ENCODE measurements around the gene ABITRAM. TPM values are rescaled to one million over a fixed set of nuclear protein-coding genes. Genes with fewer than 3 reads are reported as not detected.

ABITRAM gene
- total RNA-seq, 1 experiment from 2014 or later, result 13.4 TPM

DNA sequence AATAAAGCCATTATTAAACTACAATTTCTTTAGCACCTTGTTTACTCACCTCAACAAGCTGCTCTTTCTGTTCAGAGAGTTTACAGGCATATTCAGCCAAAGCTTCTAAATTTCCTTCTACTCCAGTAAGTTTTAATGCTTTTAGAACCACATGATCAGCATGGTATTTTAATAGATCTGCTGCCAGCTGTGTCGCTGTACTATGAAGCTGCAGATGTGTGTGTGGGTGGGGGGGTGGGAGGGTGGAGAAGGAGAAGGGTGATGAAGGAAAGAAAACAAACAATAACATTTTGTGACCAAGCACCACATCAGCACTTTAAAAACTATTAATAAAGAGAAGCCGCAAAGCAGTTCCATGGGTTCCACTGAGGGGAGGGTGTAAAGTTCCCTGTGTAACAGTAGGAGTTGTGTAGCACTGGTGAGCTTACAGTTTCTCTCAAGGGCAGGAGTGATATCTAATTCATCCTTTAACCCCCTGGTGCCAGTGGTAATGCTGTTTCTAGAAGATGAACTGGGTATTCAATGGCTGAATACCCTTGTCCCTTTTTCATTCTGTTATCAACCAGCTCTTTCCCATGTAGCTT lies 38.5 kb downstream of the ABITRAM start (continued):
- TF ChIP-seq SIN3A (IDR thresholded peaks at IDR 0.05; ENCODE audit: low read depth), result no peak

DNA sequence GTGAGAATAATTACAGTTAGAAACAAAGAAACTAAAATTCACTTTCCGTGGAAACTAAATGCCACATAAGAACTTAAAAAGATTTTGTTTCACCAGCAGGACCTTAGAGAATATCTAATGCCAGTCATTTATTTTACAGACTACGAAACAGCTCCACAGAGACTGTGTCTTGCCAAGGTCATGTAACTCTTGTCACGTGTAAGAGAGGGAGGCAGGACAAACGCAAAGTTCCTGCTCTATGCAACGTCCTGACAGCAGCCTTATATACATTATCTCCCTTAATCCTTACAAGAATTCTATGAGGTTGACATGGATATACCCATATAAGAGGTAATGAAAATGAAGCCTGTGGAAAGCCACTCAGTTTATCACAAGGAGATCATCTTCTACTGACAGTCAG lies 39.7 kb downstream of the ABITRAM start:
- no TSS peak for BruUV-seq (replicated peaks)
- DNase-seq (ENCODE audit: low read depth, low spot score), result no peak
- Histone ChIP-seq H3K9me3 (ENCODE audit: control insufficient read depth in 1 of 2, insufficient read depth in 1 of 2, low read depth in 1 of 2, low read length in 2 of 2) (no peaks in the 10 kb centered on the region), H3K27me3 (ENCODE audit: insufficient read depth, low read length) (no peaks in the 10 kb centered on the region), H2AFZ (ENCODE audit: low read depth, low read length, poor library complexity, severe bottlenecking) (no peak overlapping the region), H3K9me2 (ENCODE audit: insufficient read depth) (no peaks in the 10 kb centered on the region), H3K79me2 (ENCODE audit: insufficient read depth, low read length) (0 out of 2 replicates have a peak, but pooled peaks cover 3% of the 10 kb centered on the region), H3K4me1 (ENCODE audit: control insufficient read depth in 1 of 2, insufficient read depth in 2 of 2, low read length in 2 of 2) (no peaks in the 10 kb centered on the region), H3K4me2 (ENCODE audit: low read length) (no peak overlapping the region), H3K9ac (ENCODE audit: low read length) (no peak overlapping the region), H3K27ac (ENCODE audit: low read depth, low read length) (no peak overlapping the region), H4K20me1 (ENCODE audit: insufficient read depth) (no peaks in the 10 kb centered on the region), H3K4me3 (replicated peaks in 1 of 2; ENCODE audit: low read depth in 1 of 2, low read length in 2 of 2) (no peak overlapping the region), H3K36me3 (ENCODE audit: control insufficient read depth in 1 of 2, insufficient read depth in 2 of 2, low read length in 2 of 2) (peaks cover 0 to 33% of the 10 kb centered on the region in 2 experiments; a peak in 1 of 4 replicates)
- no peak for TF ChIP-seq CEBPB (IDR thresholded peaks at IDR 0.05; ENCODE audit: low read depth)
- TF ChIP-seq SP1 (IDR thresholded peaks at IDR 0.05; ENCODE audit: low read depth), result no peak
- TF ChIP-seq, protein P1, sequence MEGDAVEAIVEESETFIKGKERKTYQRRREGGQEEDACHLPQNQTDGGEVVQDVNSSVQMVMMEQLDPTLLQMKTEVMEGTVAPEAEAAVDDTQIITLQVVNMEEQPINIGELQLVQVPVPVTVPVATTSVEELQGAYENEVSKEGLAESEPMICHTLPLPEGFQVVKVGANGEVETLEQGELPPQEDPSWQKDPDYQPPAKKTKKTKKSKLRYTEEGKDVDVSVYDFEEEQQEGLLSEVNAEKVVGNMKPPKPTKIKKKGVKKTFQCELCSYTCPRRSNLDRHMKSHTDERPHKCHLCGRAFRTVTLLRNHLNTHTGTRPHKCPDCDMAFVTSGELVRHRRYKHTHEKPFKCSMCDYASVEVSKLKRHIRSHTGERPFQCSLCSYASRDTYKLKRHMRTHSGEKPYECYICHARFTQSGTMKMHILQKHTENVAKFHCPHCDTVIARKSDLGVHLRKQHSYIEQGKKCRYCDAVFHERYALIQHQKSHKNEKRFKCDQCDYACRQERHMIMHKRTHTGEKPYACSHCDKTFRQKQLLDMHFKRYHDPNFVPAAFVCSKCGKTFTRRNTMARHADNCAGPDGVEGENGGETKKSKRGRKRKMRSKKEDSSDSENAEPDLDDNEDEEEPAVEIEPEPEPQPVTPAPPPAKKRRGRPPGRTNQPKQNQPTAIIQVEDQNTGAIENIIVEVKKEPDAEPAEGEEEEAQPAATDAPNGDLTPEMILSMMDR (IDR thresholded peaks at IDR 0.05 in 2 of 3, conservative IDR thresholded peaks at IDR 0.05 in 1 of 3; ENCODE audit: borderline replicate concordance in 1 of 3, insufficient read depth in 1 of 3, low read depth in 2 of 3, low read length in 2 of 3), result no peak
- TF ChIP-seq FOSL1 (IDR thresholded peaks at IDR 0.05; ENCODE audit: low read depth), result no peak
- no peak for TF ChIP-seq ELF1 (IDR thresholded peaks at IDR 0.05; ENCODE audit: borderline replicate concordance, low read depth)
- ATAC-seq, result no peak
- ChIA-PET POLR2A (no interaction called here), CTCF (no interaction called here), RAD21 (ENCODE audit: low non-redundant PET in 1 of 2, low total read pairs in 2 of 2, uncharacterized antibody in 2 of 2, unreplicated experiment in 2 of 2) (no interaction called here)
- intact Hi-C loops (cut with micrococcal nuclease), result no loop called here

DNA sequence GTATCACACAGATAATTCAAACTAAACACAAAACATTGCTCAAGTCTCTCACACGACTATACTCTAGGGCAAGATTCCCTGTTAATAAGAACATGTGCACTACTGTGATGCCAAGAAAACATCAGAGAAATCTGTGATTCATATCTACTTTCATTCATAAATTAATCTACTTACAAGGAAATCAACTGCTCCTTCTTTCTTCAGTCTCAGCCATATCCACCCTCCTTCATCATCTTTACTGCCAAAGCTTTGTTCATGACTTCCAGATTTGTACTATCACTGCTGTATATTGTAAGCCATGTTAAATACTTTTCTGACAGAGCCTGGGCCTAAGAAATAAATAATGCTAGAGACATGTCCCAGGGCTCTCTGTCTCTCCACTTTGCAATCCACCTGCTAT lies 44.0 kb downstream of the ABITRAM start:
- POLR2A ChIA-PET, result no interaction called here
- no peak for DNase-seq (ENCODE audit: low read depth, low spot score)
- no TSS peak for BruUV-seq (replicated peaks)
- no peak overlapping the region for H2AFZ ChIP-seq (ENCODE audit: low read depth, low read length, poor library complexity, severe bottlenecking)
- H3K27me3 ChIP-seq (ENCODE audit: insufficient read depth, low read length), result no peaks in the 10 kb centered on the region
- peaks cover 2 to 37% of the 10 kb centered on the region in 2 experiments; a peak in 3 of 4 replicates for H3K36me3 ChIP-seq (ENCODE audit: control insufficient read depth in 1 of 2, insufficient read depth in 2 of 2, low read length in 2 of 2)
- H4K20me1 ChIP-seq (ENCODE audit: insufficient read depth), result no peaks in the 10 kb centered on the region
- no peak overlapping the region for H3K27ac ChIP-seq (ENCODE audit: low read depth, low read length)
- H3K4me3 ChIP-seq (replicated peaks in 1 of 2; ENCODE audit: low read depth in 1 of 2, low read length in 2 of 2), result no peak overlapping the region
- no peaks in the 10 kb centered on the region for H3K4me1 ChIP-seq (ENCODE audit: control insufficient read depth in 1 of 2, insufficient read depth in 2 of 2, low read length in 2 of 2)
- CTCF ChIA-PET, result no interaction called here
- RAD21 ChIA-PET (ENCODE audit: low non-redundant PET in 1 of 2, low total read pairs in 2 of 2, uncharacterized antibody in 2 of 2, unreplicated experiment in 2 of 2), result no interaction called here
- peaks cover 3% of the 10 kb centered on the region; the same call in 1 of the 2 replicates for H3K79me2 ChIP-seq (ENCODE audit: insufficient read depth, low read length)
- no peak for ATAC-seq
- no peak overlapping the region for H3K9ac ChIP-seq (ENCODE audit: low read length)
- no peak for TF ChIP-seq YY1 (IDR thresholded peaks at IDR 0.05; ENCODE audit: extremely low read depth, insufficient replicate concordance, low read depth, low read length)
- TF ChIP-seq, protein P1 (IDR thresholded peaks at IDR 0.05 in 2 of 3, conservative IDR thresholded peaks at IDR 0.05 in 1 of 3; ENCODE audit: borderline replicate concordance in 1 of 3, insufficient read depth in 1 of 3, low read depth in 2 of 3, low read length in 2 of 3), result no peak
- no peak for TF ChIP-seq CEBPB (IDR thresholded peaks at IDR 0.05; ENCODE audit: low read depth)
- TF ChIP-seq, protein P2, sequence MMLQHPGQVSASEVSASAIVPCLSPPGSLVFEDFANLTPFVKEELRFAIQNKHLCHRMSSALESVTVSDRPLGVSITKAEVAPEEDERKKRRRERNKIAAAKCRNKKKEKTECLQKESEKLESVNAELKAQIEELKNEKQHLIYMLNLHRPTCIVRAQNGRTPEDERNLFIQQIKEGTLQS (IDR thresholded peaks at IDR 0.05), result no peak
- intact Hi-C loops (cut with micrococcal nuclease), result no loop called here
- no peaks in the 10 kb centered on the region for H3K9me2 ChIP-seq (ENCODE audit: insufficient read depth)
- no peak overlapping the region for H3K4me2 ChIP-seq (ENCODE audit: low read length)
- no peaks in the 10 kb centered on the region for H3K9me3 ChIP-seq (ENCODE audit: control insufficient read depth in 1 of 2, insufficient read depth in 1 of 2, low read depth in 1 of 2, low read length in 2 of 2)

Measured in HCT116 (cell line).